Trophoblast cell (in vitro differentiated cells and primary cell): Measurements from ENCODE around the gene TFB1M.

Source experiments
- DNase-seq, 2 donors: peaks; one replicate each; pipeline ENCODE4 v3.0.0-alpha.2; 2016
- H2AFZ ChIP-seq: 2 replicates; pipeline ENCODE4 v1.6.1; 2013; ENCODE audit warnings: low read length, moderate library complexity, mild to moderate bottlenecking; ENCODE audit not compliant: insufficient read depth, poor library complexity
- H2AK5ac ChIP-seq: 2 replicates; pipeline ENCODE4 v1.6.1; 2013; ENCODE audit warnings: mild to moderate bottlenecking, low read length
- H2BK120ac ChIP-seq: 2 replicates; pipeline ENCODE4 v1.6.1; 2013; ENCODE audit warnings: low read length, mild to moderate bottlenecking, moderate library complexity; ENCODE audit not compliant: insufficient read depth, poor library complexity
- H2BK12ac ChIP-seq: 2 replicates; pipeline ENCODE4 v1.6.1; 2013; ENCODE audit warnings: mild to moderate bottlenecking, low read length, moderate library complexity
- H2BK5ac ChIP-seq: 2 replicates; pipeline ENCODE4 v1.6.1; 2013; ENCODE audit warnings: low read length, low read depth, moderate library complexity, mild to moderate bottlenecking; ENCODE audit not compliant: poor library complexity
- H3K14ac ChIP-seq: 2 replicates; pipeline ENCODE4 v1.6.1; 2013; ENCODE audit warnings: mild to moderate bottlenecking, low read length
- H3K18ac ChIP-seq: 2 replicates; pipeline ENCODE4 v1.6.1; 2013; ENCODE audit warnings: mild to moderate bottlenecking, low read length
- H3K23ac ChIP-seq: 2 replicates; pipeline ENCODE4 v1.6.1; 2013; ENCODE audit warnings: low read length
- H3K27ac ChIP-seq: 2 replicates; pipeline ENCODE4 v1.5.1; 2013; ENCODE audit warnings: low read depth, mild to moderate bottlenecking, inconsistent platforms, low read length, moderate library complexity
- H3K27me3 ChIP-seq: 2 replicates; pipeline ENCODE4 v1.6.1; 2013; ENCODE audit warnings: inconsistent platforms, mild to moderate bottlenecking, low read length, moderate library complexity; ENCODE audit not compliant: insufficient read depth
- H3K36me3 ChIP-seq, 2 experiments: 1 replicate in 1 of 2; 2 replicates in 1 of 2; pipeline ENCODE4 v1.6.1; 2013; ENCODE audit warnings: low read length in 2 of 2, mild to moderate bottlenecking in 2 of 2, moderate library complexity in 1 of 2; ENCODE audit not compliant: insufficient read depth in 2 of 2, control insufficient read depth in 1 of 2
- H3K4ac ChIP-seq: 2 replicates; pipeline ENCODE4 v1.6.1; 2013; ENCODE audit warnings: low read depth, mild to moderate bottlenecking, low read length, moderate library complexity
- H3K4me1 ChIP-seq, 2 experiments: 1 replicate in 1 of 2; 2 replicates in 1 of 2; pipeline ENCODE4 v1.6.1; 2013; ENCODE audit warnings: low read length in 2 of 2, mild to moderate bottlenecking in 2 of 2, moderate library complexity in 1 of 2; ENCODE audit not compliant: insufficient read depth in 2 of 2, control insufficient read depth in 1 of 2
- H3K4me2 ChIP-seq: 2 replicates; pipeline ENCODE4 v1.6.1; 2013; ENCODE audit warnings: inconsistent platforms, mild to moderate bottlenecking, low read length, moderate library complexity
- H3K4me3 ChIP-seq: 2 replicates; pipeline ENCODE4 v1.5.1; 2013; ENCODE audit warnings: mild to moderate bottlenecking, low read depth, low read length, inconsistent platforms
- H3K79me1 ChIP-seq: one replicate; pipeline ENCODE4 v1.6.1; 2013; ENCODE audit warnings: low read length
- H3K79me2 ChIP-seq: 2 replicates; pipeline ENCODE4 v1.6.1; 2013; ENCODE audit warnings: low read length, mild to moderate bottlenecking; ENCODE audit not compliant: control insufficient read depth, insufficient read depth, poor library complexity
- H3K9ac ChIP-seq: 2 replicates; pipeline ENCODE4 v1.6.1; 2013; ENCODE audit warnings: mild to moderate bottlenecking, low read length
- H3K9me3 ChIP-seq: 2 replicates; pipeline ENCODE4 v1.6.1; 2013; ENCODE audit warnings: low read depth, mild to moderate bottlenecking, control low read depth, inconsistent platforms, low read length; ENCODE audit not compliant: insufficient read depth
- H4K12ac ChIP-seq: 2 replicates; pipeline ENCODE4 v1.6.1; 2013; ENCODE audit warnings: low read depth, mild to moderate bottlenecking, low read length, moderate library complexity
- H4K8ac ChIP-seq: 2 replicates; pipeline ENCODE4 v1.6.1; 2013; ENCODE audit warnings: low read depth, mild to moderate bottlenecking, low read length, moderate library complexity
- H4K91ac ChIP-seq: one replicate; pipeline ENCODE4 v1.6.1; 2013; ENCODE audit warnings: low read depth, mild to moderate bottlenecking, low read length, moderate library complexity
- WGBS: extraction: QIAGEN DNeasy Blood & Tissue Kit; methylation state at CpG from one replicate; pipeline ENCODE4 v1.1.7; 2013; ENCODE audit warnings: missing lambda C conversion rate; ENCODE audit not compliant: insufficient read length, insufficient coverage; ENCODE audit errors: extremely low coverage; 5-methylcytosine and 5-hydroxymethylcytosine counted together

The TFB1M gene

DNA sequence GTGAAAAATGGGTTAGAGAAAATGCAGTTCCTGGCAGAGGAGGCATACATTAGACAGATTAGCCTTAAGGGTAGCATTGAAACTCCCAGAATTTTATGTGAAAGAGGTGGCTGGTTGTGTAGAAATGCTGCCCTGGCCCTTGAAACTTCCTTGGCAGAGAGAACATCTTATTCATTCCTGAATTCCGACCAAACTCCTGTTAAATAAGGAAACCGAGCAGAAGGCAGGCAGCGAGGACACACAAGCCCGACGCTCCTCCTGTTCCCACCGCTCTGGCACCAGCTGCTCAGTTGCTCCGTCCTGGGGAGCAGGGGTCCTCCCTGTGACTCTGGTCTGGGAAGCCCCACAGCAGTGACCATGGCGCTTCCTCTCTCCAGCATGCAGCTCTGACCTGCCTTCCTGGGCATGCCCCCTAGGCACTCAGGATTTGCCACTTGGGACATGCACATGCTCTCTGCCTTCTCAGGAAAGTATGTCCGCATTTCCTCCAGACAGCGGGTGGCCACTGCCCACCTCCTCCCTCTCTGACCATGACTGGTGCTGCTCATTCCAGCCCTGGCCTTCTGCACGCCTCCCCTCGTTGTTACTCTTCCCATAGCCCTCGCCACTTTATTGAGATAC, 85.6 kb downstream of the TFB1M start:
- no peak overlapping the region for H2AFZ ChIP-seq
- no peak overlapping the region for H3K18ac ChIP-seq
- H3K36me3 ChIP-seq = no peaks in the 10 kb centered on the region
- H3K79me2 ChIP-seq = no peaks in the 10 kb centered on the region
- no peak overlapping the region for H3K9ac ChIP-seq
- H3K14ac ChIP-seq = no peak overlapping the region
- peaks cover 3 to 6% of the 10 kb centered on the region in 2 experiments for H3K4me1 ChIP-seq
- no peak for DNase-seq
- no peak overlapping the region for H2BK12ac ChIP-seq
- H3K4me2 ChIP-seq = no peak overlapping the region
- H4K91ac ChIP-seq = no peak overlapping the region
- no peak overlapping the region for H3K27ac ChIP-seq
- H3K27me3 ChIP-seq = no peaks in the 10 kb centered on the region
- H3K79me1 ChIP-seq = no peaks in the 10 kb centered on the region
- no peak overlapping the region for H3K23ac ChIP-seq
- no peak overlapping the region for H3K4me3 ChIP-seq
- no peak overlapping the region for H4K8ac ChIP-seq
- no peak overlapping the region for H3K4ac ChIP-seq
- H2BK5ac ChIP-seq = no peak overlapping the region
- H2AK5ac ChIP-seq = no peak overlapping the region
- H3K9me3 ChIP-seq = peaks cover 2% of the 10 kb centered on the region
- WGBS = no CpG with 5 or more reads among the region's 13 CpGs
- no peak overlapping the region for H2BK120ac ChIP-seq
- H4K12ac ChIP-seq = no peak overlapping the region

- H3K4me3 ChIP-seq = no peak overlapping the region
- no peaks in the 10 kb centered on the region for H3K79me1 ChIP-seq
- no peaks in the 10 kb centered on the region for H3K27me3 ChIP-seq
- no peak overlapping the region for H2BK5ac ChIP-seq
- H3K9ac ChIP-seq = no peak overlapping the region
- H3K23ac ChIP-seq = no peak overlapping the region
- no CpG with 5 or more reads among the region's 4 CpGs for WGBS
- peaks cover 3 to 6% of the 10 kb centered on the region in 2 experiments for H3K4me1 ChIP-seq
- no peak overlapping the region for H2BK120ac ChIP-seq
- DNase-seq = no peak
- no peak overlapping the region for H3K4ac ChIP-seq
- no peak overlapping the region for H4K8ac ChIP-seq
- no peak overlapping the region for H4K91ac ChIP-seq
- no peaks in the 10 kb centered on the region for H3K79me2 ChIP-seq
- H2BK12ac ChIP-seq = no peak overlapping the region
- H3K14ac ChIP-seq = no peak overlapping the region
- H4K12ac ChIP-seq = no peak overlapping the region
- H3K18ac ChIP-seq = no peak overlapping the region
- peaks cover 2% of the 10 kb centered on the region for H3K9me3 ChIP-seq
- no peak overlapping the region for H3K4me2 ChIP-seq
- H2AK5ac ChIP-seq = no peak overlapping the region
- no peak overlapping the region for H3K27ac ChIP-seq
- no peak overlapping the region for H2AFZ ChIP-seq
- no peaks in the 10 kb centered on the region for H3K36me3 ChIP-seq
These were observed 87.2 kb downstream of the TFB1M start for GRCh38 chr6:155227046-155227445.

GRCh38 chr6:155224618-155225017, 89.7 kb downstream of the TFB1M start:
- peak overlapping the region; percentile 24 for H2BK120ac ChIP-seq
- H3K27ac ChIP-seq = no peak overlapping the region
- no peak overlapping the region for H3K23ac ChIP-seq
- no peak overlapping the region for H2BK12ac ChIP-seq
- WGBS = no CpG with 5 or more reads among the region's 7 CpGs
- no peak overlapping the region for H3K14ac ChIP-seq
- no peak overlapping the region for H3K18ac ChIP-seq
- peaks cover 2% of the 10 kb centered on the region for H3K9me3 ChIP-seq
- no peaks in the 10 kb centered on the region for H3K79me1 ChIP-seq
- no peaks in the 10 kb centered on the region for H3K79me2 ChIP-seq
- H2AK5ac ChIP-seq = no peak overlapping the region
- H3K4me1 ChIP-seq = peaks cover 3 to 6% of the 10 kb centered on the region in 2 experiments
- H3K4ac ChIP-seq = no peak overlapping the region
- H4K91ac ChIP-seq = no peak overlapping the region
- no peak overlapping the region for H2AFZ ChIP-seq
- no peaks in the 10 kb centered on the region for H3K27me3 ChIP-seq
- H3K4me2 ChIP-seq = no peak overlapping the region
- H3K9ac ChIP-seq = peak overlapping the region; percentile 1
- DNase-seq = no peak
- H4K12ac ChIP-seq = no peak overlapping the region
- H4K8ac ChIP-seq = no peak overlapping the region
- no peaks in the 10 kb centered on the region for H3K36me3 ChIP-seq
- H2BK5ac ChIP-seq = no peak overlapping the region
- no peak overlapping the region for H3K4me3 ChIP-seq

DNA sequence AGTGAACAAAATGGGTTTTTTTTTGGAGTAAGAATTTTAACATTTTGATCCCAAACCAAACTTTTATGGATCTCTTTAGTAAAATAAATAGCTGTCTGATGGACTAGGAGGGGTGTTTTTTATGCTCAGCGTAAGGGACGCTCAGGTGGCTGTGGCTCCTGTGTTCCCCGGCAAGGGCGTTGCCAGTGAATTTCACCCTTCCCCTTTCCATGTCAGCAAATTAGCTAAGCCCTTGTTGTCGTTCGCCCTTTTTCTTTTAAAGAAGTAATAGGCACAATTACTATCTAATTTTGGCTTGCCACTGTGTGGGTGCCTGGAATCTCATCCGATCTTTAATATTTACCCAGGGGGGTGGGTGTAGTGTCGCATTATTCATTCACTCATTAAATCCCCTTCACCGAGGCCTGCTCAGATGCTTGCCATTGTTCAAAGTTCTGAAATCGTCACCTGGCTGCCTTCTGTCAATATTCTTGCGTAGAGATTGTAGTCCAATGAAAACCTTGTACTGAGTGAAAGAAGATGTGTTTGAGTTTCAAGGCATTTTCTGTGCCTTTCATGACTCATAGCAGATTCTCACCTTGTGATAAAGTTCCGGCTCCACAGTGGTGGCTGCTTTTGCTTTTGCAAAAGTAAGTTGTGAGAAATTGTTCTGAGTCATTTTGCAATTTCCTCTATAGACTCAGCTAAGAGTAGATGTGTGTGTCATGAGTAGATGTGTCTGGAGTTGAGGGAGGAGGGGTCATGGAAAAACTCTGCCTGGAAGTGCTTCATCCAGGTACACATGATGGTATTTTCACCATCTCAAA, 90.4 kb downstream of the TFB1M start:
- no peaks in the 10 kb centered on the region for H3K79me2 ChIP-seq
- H3K14ac ChIP-seq = no peak overlapping the region
- H3K4me3 ChIP-seq = no peak overlapping the region
- H3K9me3 ChIP-seq = peaks cover 2% of the 10 kb centered on the region
- no peaks in the 10 kb centered on the region for H3K79me1 ChIP-seq
- H3K9ac ChIP-seq = no peak overlapping the region
- H2AK5ac ChIP-seq = no peak overlapping the region
- H2BK5ac ChIP-seq = no peak overlapping the region
- no peak overlapping the region for H2BK12ac ChIP-seq
- H2AFZ ChIP-seq = no peak overlapping the region
- no peak overlapping the region for H2BK120ac ChIP-seq
- peak; percentile 59 to 84 for DNase-seq
- no peaks in the 10 kb centered on the region for H3K36me3 ChIP-seq
- no peak overlapping the region for H3K23ac ChIP-seq
- H4K91ac ChIP-seq = no peak overlapping the region
- no peaks in the 10 kb centered on the region for H3K27me3 ChIP-seq
- no peak overlapping the region for H3K4ac ChIP-seq
- no peak overlapping the region for H3K4me2 ChIP-seq
- no peak overlapping the region for H3K27ac ChIP-seq
- no CpG with 5 or more reads among the region's 12 CpGs for WGBS
- H4K12ac ChIP-seq = no peak overlapping the region
- peaks cover 3 to 6% of the 10 kb centered on the region in 2 experiments for H3K4me1 ChIP-seq
- no peak overlapping the region for H4K8ac ChIP-seq
- no peak overlapping the region for H3K18ac ChIP-seq
